Stimulated activated naive CD4-positive, alpha-beta T cell treated with Interleukin-2 at 50 U/mL for 16 hours (primary cell): ENCODE data around the gene CMSS1.

Source experiments
- DNase-seq: peaks from one replicate; lab custom pipeline; 2025; lab: John Stamatoyannopoulos, UW

Gene CMSS1

DNA sequence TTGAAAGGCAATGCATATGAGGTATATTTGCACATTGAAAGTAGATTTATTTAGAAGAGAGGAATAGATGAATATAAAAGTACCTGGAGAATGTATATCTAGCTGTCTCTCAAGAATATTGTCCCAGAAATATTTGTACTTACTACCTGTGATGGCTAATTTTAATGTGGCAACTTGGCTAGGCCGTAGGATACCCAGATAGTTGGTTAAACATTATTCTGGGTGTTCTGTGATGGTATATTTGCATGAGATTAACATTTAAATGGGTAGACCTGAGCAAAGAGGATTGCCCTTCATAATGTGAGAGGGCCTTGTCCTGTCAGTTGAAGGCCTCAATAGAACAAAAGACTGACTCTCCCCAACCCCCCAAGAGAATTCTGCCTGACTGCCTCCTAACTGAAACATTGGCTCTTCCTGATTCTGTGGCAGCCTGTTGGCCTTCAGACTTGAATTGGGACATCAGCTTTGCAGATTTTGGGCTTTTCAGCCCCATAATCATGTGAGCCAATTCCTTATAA is 366.0 kb downstream of the CMSS1 start:
- DNase-seq = no peak

DNA sequence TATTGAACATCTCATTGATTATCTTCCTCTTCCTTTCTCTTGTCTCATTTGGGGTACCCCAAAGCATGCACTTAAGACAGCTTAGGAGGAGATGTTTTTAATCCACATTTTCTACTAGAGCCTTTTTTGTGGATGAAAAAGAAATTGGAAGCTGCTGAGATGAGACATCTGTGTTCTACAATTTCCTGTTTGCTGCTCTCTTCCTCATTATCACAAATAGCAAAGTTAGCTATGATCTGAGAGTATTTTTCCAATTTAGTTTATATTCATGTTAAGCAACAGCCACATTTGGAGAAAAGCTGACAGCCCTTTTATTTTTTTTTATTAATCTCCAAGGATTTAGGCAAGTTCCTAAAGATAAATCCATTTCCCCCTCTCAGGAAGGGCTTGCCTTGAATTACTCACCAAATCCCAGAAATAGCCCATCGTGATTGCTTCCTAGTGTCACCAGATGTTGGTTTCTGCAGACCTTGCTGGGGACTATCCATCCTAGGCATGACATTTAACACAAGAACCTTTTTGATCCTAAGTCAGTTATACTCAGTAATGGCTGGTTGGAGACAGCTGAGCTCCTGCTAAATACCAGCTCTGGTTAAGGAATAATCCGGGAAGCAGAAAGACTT is 367.4 kb downstream of the CMSS1 start:
- DNase-seq = no peak

DNA sequence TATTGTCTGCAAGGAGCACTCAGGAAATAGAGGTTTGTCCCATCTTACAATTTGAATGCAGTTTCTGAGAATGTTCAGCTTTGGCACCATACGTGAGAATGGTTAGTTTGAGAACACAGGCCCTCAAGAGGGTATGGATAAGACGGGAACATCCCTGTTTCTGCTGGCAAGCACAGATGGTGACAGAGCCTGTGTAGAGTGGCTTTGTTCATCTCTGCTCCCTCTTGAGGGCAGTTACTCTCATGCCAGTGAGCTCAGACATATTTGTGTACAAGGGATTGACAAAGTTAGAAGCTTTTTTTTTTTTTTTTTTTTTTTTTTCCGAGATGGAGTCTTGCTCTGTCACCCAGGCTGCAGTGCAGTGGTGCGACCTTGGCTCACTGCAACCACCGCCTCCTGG is 368.2 kb downstream of the CMSS1 start:
- no peak for DNase-seq

DNA sequence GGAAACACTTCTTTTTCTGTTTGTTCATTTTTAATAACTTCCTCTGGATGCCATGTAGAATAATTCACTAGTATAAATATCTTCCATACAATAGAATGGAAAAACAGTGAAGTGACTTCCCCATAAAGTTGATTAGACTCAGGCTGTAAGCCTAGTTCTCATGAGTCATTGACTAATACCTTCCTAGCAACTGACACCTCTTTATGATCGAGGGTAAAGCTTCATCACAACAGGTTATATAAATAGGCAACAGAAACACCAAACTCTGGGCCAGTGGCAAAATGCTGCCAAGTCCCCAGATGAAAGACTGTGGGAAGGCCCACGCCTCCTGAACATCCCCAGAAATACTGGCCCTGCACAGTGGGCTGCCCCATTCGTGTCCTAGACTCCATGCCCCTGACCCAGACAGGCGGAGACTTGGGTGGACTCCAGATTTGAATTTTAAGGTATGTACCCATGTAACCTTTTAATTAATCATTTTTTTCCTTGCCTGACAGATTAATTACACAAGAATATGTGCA is 371.8 kb downstream of the CMSS1 start:
- DNase-seq = no peak

DNA sequence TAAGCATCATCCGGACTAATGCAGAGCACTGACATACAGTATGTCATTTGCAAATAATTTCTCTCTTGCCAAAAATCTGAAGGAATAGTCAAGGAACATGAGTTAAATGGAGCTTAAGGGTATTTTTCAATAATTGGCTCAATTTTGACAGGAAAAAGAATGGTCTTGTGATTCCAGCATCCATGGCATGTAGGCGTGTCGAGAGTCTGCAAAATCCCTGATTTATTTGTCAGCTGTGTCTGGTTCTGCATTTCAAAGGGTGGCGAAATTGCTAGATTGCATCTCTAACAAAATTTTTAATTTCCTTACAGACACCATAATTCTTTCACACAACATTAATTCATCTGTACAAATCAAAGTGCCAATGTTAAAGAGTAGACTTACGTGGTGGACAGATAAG is 377.7 kb downstream of the CMSS1 start:
- no peak for DNase-seq

DNA sequence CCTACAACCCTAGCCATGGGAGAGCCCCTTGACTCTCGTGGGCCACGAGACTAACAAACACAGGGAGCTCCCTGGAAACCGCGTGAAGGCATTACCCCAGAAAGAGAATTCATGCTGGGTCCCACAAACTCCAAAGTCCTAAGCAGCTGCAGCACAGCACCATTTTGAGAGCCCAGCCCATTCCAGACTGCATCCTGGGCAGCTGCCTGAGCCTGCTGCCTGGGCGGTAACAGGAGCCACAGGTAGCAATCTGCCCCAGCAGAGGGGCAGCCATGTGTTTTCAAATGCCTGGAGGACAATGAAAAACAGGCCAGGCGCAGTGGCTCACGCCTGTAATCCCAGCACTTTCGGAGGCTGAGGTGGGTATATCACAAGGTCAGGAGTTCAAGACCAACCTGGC is 380.2 kb downstream of the CMSS1 start:
- no peak for DNase-seq

DNA sequence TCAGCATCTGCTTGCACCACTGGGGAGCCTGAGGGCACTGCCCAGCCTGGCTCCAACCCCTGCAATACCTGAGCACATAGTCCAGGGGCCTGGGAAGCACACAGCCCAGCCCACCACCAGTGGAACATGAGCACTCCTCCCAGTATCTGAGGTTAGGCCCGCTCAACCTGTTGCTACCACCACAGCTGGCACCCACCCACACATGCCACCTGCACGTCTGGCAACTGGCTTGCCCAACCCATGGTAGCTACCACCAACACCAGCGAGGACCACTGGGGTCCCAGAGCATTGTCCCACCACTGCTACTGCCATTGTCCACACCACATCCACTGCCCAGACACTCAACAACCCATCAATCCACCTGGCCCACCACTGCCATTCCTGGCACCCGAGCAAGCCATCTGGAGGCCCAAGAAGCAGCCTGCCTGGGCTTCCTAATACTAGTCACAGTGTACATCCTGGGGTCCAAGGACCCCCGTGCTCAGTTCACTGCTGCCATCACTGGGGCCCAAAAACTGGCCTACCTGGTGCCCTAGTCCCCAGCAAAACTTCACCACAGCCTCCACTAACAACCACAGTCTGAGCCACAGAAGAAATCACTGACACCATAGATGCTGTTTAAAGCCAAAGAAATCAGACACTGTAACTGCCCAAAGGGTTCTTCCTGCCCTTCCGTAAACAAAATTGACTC is 381.1 kb downstream of the CMSS1 start:
- DNase-seq = no peak

DNA sequence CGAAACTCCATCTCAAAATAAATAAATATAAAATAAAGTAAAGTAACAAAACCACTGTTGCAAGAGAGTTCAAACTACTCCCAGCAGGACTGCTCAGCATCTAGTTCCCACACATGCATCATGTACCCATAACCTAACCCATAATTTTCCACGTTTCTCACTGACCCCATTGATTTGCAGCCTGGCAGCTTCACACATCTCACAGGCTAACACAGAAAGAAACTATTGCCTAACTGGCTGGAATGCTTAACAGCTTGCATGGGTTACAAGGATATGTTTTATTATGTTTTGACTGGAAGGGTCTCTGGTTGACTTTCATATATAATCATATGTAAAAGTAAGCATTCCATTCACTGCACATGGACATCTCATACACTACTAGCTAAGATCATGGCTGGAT is 387.5 kb downstream of the CMSS1 start:
- DNase-seq = no peak

DNA sequence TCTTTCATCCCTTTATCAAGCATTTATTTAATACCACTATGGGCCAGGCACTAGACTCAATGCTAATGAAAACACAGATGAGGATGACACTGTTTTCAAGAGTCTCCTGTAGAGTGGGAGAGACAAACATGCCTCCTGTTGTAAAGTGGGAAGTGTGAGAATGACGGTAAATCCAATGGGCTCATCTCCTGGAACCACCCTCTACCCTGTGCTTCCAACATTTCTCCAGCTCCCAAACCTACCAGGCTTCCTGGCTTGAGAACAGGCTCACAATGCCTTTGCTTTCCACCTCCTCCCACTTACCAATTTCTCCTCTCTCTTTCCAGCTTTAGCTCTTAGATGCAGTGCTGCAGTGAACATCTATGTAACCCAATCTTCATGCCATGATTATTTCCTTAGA is 389.0 kb downstream of the CMSS1 start:
- DNase-seq = no peak

DNA sequence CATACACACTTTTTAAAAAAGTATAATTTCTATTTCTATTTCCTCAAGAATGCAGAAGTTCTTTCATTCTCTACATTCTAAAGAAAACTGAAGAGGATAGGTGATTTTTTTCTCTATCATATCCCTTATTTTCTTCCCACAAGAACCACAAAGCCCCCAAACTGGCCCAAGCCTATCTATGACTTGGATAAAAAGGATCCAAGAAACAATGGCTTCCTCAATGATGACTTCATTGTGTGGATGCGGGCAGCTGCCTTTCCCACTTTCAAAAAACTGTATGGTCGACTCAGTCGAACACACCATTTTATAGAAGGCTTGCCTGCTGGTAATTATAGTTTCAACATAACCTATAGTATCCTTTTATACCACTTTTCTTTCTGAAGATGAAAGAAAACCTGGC is 390.2 kb downstream of the CMSS1 start:
- no peak for DNase-seq

DNA sequence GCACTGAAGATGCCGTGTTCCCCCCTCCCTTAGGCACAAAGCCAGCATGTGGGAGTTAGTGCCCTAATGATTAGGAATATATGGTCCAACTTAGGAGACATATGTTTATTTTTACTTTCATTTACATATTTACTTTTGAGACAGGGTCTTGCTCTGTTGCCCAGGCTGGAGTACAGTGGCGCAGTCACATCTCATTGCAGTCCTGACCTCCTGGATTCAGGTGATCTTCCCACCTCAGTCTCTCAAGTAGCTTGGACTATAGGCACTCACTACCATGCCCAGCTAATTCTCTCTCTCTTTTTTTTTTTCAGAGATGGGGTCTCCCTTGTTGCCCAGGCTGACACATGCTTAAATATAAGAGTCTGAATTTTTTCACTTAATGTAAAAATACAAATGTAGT is 391.5 kb downstream of the CMSS1 start:
- no peak for DNase-seq

DNA sequence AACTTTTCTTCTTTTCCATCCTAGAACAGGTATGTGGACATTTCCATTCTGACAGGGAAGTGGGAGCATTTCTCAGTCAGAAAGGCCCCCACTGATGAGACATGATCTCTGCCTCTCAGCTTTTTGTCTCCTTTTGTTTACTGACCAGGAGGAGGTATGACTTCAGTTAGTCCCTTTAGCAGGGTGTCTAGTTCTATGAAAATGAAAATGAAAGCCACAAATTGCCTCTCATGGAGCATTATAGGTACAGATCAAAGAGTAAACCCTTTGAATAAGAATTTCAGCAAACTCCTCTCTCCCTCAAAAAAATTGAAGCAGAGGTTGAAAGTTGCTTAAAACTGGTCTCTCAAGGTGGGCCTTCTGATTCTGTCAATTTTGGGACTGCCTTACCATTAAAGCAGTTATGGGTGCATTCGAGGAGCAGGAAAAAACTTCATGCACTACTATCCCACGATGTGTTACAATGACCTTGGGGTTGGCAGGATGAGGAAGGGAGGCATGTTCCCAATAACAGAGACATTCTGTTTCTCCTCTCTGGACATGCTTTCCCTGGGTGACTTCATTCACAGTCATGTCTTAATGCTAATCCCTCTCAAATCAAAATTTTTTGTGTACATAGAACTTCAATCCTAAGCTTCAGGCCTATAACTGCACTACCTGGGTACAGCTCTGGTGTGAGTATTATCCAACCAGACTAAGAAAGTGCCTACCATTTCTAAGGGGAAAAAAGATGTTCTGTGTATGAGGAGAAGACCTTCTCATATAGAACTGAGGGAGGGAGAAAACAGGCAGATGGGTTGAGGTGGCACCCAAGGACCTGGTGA is 392.5 kb downstream of the CMSS1 start:
- DNase-seq = no peak

DNA sequence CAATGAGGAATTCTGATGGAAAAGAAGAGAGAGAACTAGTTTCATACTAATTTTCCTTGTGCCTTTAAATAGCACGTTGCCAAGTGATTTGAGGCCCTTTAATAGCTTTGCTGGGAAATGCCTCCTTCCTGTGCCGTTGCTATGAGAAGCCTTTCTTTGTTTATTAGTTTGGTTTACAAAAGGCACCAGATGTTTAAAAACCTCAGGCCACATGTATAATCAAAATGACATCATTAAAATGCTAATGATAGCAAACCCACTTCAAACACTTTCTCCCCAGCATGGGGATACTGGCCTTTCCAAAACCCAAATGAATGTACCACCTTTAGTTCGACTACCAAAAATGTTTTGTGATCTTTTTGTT is 393.1 kb downstream of the CMSS1 start:
- DNase-seq = no peak

DNA sequence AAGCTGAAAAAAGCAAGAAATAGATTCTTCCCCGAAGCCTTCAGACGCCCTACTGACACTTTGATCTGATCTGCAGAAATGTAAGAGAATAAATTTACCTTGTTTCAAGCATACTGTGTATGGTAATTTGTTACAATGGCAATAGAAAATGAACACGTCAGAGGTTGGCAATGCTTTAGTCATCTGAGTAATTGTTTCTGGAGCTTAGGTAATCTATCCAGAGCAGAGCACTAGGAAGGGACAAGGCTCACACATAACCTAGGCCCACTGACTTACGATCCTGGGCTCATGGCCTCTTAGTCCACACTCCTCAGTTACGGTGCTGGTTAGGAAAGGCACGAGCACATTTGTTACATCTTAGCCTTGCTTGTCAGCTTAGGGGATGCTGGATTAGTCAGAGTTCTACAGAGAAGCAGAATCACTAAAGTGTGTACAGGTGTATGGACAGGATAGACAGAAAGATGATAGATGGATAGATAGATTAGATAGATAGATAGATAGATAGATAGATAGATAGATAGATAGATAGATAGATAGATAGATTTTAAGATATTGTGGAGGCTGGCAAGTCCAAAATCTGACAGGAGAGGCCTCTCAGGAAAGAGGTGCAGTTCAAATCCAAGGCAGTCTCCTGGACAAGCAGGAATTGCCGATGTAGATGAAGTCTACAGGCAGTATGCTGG is 396.4 kb downstream of the CMSS1 start:
- DNase-seq = no peak

DNA sequence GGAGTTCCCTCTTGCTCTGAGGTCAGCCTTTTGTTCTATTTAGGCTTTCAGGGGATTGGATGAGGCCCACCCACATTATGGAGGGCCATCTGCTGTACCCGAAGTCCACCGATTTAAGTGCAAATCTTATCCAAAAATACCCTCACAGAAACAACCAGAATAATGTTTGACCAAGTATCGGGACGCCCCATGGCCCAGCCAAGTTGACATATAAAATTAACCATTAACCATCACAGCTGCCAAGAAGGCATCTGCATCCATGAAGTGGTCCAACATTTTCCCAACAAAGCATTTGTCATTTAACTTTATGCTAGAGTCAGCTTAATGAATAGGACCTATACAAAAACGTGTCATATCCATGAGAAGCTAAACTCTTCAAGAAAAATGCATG is 396.9 kb downstream of the CMSS1 start:
- no peak for DNase-seq

DNA sequence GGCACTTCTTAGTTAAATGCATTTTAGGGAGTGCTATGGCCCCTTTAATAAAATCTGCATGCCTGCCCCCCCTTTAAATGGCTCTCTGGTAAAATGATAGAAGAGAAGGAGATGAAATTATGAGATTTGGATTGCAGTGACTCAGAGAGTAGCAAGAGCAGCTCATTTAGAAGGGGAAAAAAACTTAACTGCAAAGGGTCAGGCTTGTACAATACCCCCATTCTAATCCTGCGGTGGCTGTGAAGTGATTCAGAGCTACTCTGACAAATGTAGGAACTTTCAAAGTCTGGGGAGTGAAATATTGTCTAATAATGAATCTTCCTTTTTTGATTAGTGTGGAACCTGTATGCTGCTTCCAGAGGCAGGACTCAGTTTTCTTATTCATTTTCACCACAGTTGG is 399.1 kb downstream of the CMSS1 start:
- no peak for DNase-seq

DNA sequence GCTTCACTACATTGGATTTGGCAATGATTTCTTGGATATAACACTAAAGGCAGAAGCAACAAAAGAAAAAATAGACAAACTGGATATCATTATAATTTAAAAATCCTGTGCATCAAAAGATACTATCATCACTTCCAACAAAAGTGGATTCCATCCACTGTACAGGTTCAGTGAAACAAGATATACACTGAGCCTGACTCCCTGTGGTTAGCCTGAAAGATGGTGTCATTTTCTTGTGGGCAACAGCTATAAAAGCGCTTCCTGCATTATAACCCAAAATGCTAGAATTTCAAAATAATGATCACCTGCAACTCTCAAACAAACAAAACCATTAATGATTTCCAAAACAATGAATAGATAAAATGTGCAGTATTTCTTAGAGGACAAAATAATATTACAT is 403.5 kb downstream of the CMSS1 start:
- no peak for DNase-seq

DNA sequence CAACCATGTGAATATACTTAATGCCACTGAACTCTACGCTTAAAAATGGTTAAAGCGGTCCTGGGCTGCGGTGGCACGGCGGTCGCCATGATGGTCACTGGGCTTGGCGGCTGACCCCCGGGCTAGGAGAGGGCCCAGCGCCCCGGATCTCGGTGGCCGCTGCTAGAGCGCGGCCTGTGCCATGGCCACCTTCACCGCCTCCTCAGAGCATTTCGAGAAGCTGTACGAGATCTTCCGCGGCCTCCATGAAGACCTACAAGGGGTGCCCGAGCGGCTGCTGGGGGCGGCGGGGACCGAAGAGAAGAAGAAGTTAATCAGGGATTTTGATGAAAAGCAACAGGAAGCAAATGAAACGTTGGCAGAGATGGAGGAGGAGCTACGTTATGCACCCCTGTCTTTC is 407.5 kb downstream of the CMSS1 start:
- no peak for DNase-seq

DNA sequence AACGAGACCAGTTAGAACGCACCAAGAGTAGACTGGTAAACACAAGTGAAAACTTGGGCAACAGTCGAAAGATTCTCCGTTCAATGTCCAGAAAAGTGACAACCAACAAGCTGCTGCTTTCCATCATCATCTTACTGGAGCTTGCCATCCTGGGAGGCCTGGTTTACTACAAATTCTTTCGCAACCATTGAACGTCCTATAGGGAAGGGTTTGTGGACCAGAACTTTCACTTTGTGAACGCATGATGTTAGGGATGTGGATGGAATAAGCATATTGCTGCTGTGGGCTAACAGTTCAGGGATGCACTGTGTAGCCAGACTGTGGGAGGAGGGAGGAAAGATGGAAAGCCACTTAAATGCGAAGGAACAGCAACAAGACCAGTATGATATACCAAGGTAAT is 408.2 kb downstream of the CMSS1 start:
- no peak for DNase-seq

DNA sequence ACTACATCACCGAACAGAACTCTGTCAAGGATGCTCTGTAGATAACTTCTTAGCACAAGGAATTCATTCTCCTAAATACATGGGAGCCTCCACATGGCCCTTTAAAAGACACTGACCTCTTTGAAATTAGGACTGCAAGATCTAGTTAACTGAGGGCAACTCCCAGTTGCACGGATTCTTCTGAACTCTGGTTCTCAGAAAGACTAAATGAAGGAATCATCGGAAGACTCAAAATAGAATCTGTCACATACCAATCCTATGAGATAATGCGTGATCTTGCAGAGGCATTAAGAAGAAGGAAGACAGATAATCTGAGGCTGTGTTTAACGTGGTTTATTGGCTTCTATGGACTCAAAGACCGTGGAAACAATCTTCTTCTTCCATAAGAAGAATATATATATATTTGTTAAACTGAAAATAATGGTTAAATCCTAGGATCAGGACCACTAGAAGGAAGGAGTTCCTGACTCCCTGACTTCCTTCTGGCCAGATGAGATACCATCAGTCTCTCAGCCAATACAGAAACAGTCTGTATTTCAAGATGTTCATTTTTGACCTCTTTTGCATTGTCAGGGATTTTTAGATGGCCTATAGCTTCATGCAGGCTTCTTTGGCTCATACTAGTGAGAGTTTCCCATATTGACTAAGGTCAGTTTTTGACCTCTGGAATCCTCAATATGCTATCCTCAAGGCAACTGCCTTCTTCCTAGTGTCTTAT is 409.2 kb downstream of the CMSS1 start:
- no peak for DNase-seq

DNA sequence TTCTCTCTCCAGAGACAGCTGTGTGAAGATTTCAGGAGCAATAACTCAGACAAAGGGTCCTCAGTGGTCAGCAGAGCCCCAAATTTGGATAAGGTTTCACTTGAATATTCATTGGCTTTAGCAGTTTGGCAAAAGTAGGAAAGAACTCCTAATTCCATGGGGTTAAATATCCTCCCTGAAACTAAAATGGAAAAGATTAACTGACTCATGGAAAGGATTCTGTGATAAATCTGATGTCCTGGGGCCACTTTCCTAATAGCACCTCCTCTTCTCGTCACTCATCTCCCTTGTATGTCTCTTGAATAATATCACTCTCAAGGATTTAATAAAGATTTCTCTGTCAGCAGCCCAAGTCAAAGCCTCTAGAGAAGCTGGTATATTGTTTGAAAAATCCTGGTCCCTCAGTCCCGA is 409.9 kb downstream of the CMSS1 start:
- DNase-seq = no peak

DNA sequence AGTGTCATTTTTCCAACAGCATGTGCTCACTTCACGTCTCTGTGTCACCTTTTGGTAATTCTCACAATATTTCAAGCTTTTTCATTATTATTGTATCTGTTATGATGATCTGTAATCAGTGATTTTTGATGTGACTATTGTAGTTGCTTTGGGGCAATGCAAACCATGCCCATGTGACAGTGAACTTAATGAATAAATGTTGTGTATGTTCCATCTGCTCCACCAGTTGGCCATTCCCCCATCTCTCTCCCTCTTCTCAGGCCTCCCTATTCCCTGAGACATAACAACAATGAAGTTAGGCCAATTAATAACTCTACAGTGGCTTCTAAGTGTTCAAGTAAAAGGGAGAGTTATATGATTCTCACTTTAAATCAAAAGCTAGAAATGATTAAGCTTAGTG is 410.6 kb downstream of the CMSS1 start:
- no peak for DNase-seq
